HepG2 (cell line): Measurements from ENCODE around the gene TXLNA. TPM values are rescaled to one million over a fixed set of nuclear protein-coding genes. Genes with fewer than 3 reads are reported as not detected.

Source experiments
- ATAC-seq: fragments of 200-7000 bp; cut with Tn5 transposase; 3 replicates; pipeline ENCODE4 v1.9.1; 2020; ENCODE audit warnings: mild to moderate bottlenecking, moderate library complexity
- BruUV-seq: library from RNA; stranded (reverse); fragments of 400-500 nt; replicated peaks from 2 replicates; lab custom pipeline; 2021; lab: Mats Ljungman, UMichigan
- CTCF ChIA-PET: fragments of 300-600 bp; formaldehyde crosslinking; extraction: SDS; loops from one replicate; lab custom pipeline; 2021; ENCODE audit warnings: low total read pairs, inconsistent platforms, low intra/inter-chr PET ratio; lab: Yijun Ruan, JAX
- POLR2A ChIA-PET: fragments of 350-600 bp; sonication (Branson Sonifier 250); formaldehyde crosslinking; loops from one replicate; lab custom pipeline; 2020; ENCODE audit warnings: antibody characterized with exemption, inconsistent platforms; lab: Yijun Ruan, JAX
- DNase-seq: peaks from one replicate; pipeline ENCODE4 v3.0.0-alpha.2; 2015; ENCODE audit warnings: low spot score
- FAIRE-seq: peaks from 3 replicates; lab custom pipeline; 2011; peaks lifted over from hg19 to GRCh38; lab: Jason Lieb, UNC
- H2AFZ ChIP-seq: one replicate; pipeline ENCODE4 v1.6.1; 2011; ENCODE audit warnings: low read length, inconsistent platforms
- H3K27ac ChIP-seq: fragments of 300-600 bp; 3 replicates; pipeline ENCODE4 v1.8.0; 2011; ENCODE audit warnings: mixed run types, mild to moderate bottlenecking, mixed read lengths, low read length, inconsistent platforms; ENCODE audit not compliant: insufficient read depth; ENCODE audit errors: extremely low read length
- H3K27me3 ChIP-seq, 2 experiments: fragments of 200-600 bp in 1 of 2; 2 replicates in 1 of 2; 3 replicates in 1 of 2; pipeline versions ENCODE4 v1.6.0 to v1.8.0; 2011; ENCODE audit warnings: low read length in 2 of 2, mild to moderate bottlenecking in 2 of 2, moderate library complexity in 2 of 2, inconsistent platforms in 1 of 2; ENCODE audit not compliant: insufficient read depth in 2 of 2, control insufficient read depth in 1 of 2
- H3K36me3 ChIP-seq, 2 experiments: fragments of 200-600 bp in 1 of 2; replicated peaks in 1 of 2; 2 replicates in 1 of 2; 3 replicates in 1 of 2; pipeline versions ENCODE4 v1.5.1 to v1.8.0; 2011; ENCODE audit warnings: low read length in 2 of 2, inconsistent platforms in 1 of 2; ENCODE audit not compliant: insufficient read depth in 2 of 2, control insufficient read depth in 1 of 2
- H3K4me1 ChIP-seq: 2 replicates; pipeline ENCODE4 v1.5.1; 2012; ENCODE audit warnings: low read length, inconsistent platforms; ENCODE audit not compliant: insufficient read depth
- H3K4me2 ChIP-seq: 2 replicates; pipeline ENCODE4 v1.6.0; 2011; ENCODE audit warnings: low read depth, low read length, inconsistent platforms
- H3K4me3 ChIP-seq, 3 experiments: fragments of 200-600 bp in 1 of 3; sonication (generic), shearing (Covaris generic) in 1 of 3; replicated peaks in 1 of 3; 2 replicates each; pipeline ENCODE4 v1.5.1; 2011 to 2016; ENCODE audit warnings: low read length in 3 of 3, inconsistent platforms in 2 of 3, low read depth in 2 of 3, mild to moderate bottlenecking in 2 of 3, control low read depth in 1 of 3, mixed read lengths in 1 of 3; ENCODE audit not compliant: insufficient read depth in 1 of 3
- H3K79me2 ChIP-seq: one replicate; pipeline ENCODE4 v1.6.1; 2011; ENCODE audit warnings: low read length, inconsistent platforms; ENCODE audit not compliant: insufficient read depth
- H3K9ac ChIP-seq: 2 replicates; pipeline ENCODE4 v1.6.0; 2011; ENCODE audit warnings: mild to moderate bottlenecking, low read depth, low read length, inconsistent platforms; ENCODE audit not compliant: insufficient read depth
- H3K9me3 ChIP-seq: 2 replicates; pipeline ENCODE4 v1.5.1; 2012; ENCODE audit warnings: mild to moderate bottlenecking, low read length
- H4K20me1 ChIP-seq: 2 replicates; pipeline ENCODE4 v1.6.0; 2011; ENCODE audit warnings: inconsistent platforms, mild to moderate bottlenecking, low read length, moderate library complexity; ENCODE audit not compliant: insufficient read depth
- AGO2 ChIP-seq: fragments of 200-400 bp; formaldehyde crosslinking; optimal IDR thresholded peaks from 2 replicates; pipeline ENCODE3; 2017; ENCODE audit warnings: mild to moderate bottlenecking, low read depth, low read length, moderate library complexity
- ATF7-NPFF ChIP-seq: sonication (generic); formaldehyde crosslinking; IDR thresholded peaks from 2 replicates; pipeline ENCODE4 v1.8.1; 2023; ENCODE audit warnings: mild to moderate bottlenecking, low read depth, missing genetic modification reagents, moderate library complexity
- WGBS: methylation state at CpG from one replicate; pipeline ENCODE4 v1.1.6; 2017; ENCODE audit warnings: low lambda C conversion rate; 5-methylcytosine and 5-hydroxymethylcytosine counted together
- in situ Hi-C: cut with HindIII; loops from 2 replicates; pipeline ENCODE4 v1.10.0; 2017; ENCODE audit warnings: low pct_unique_long_range_greater_than_20kb; ENCODE audit not compliant: extremely low pct_ligation_motif_present
- intact Hi-C: fragments of 100-400 bp; cut with micrococcal nuclease; formaldehyde crosslinking; loops from one replicate; pipeline ENCODE4 v1.10.0; 2022; ENCODE audit not compliant: unreplicated experiment
- polyA plus RNA-seq, 8 experiments: library from polyadenylated mRNA; depleted of rRNA in 3 of 8; stranded (reverse) in 7 of 8; unstranded in 1 of 8; fragments of >200 nt; fragmentation: Illumina TruSeq in 4 of 8; extraction: Trizol in 4 of 8; gene quantifications; 2 replicates each; pipeline versions ENCODE4 v1.2.1 to v1.2.3, GENCODE V29; 2011 to 2016; ENCODE audit warnings: low read depth in 4 of 8, missing spikeins in 1 of 8, mixed read lengths in 1 of 8; ENCODE audit not compliant: insufficient read depth in 1 of 8
- total RNA-seq, 5 experiments: library from RNA; depleted of rRNA; stranded (reverse); fragments of >200 nt; fragmentation: Illumina TruSeq; extraction: Trizol; gene quantifications; 2 replicates each; pipeline ENCODE4 v1.2.3, GENCODE V29; 2016; ENCODE audit warnings: low read depth in 1 of 5
- TF ChIP-seq, protein P1 (sequence below), 2 experiments: sonication (generic) in 1 of 2; formaldehyde crosslinking in 1 of 2; IDR thresholded peaks; 2 replicates each; pipeline versions ENCODE4 v1.4.0 to v1.6.1; 2018 to 2020; ENCODE audit warnings: missing genetic modification reagents in 2 of 2, borderline replicate concordance in 1 of 2, low read depth in 1 of 2, mild to moderate bottlenecking in 1 of 2, missing biosample characterization in 1 of 2

The TXLNA gene
- total and polyA plus RNA-seq, 2 of the 13 experiments (the other 11 are each of a cell fraction or from before 2014, with no cell fraction given) = 29.6 to 67.8 TPM

DNA sequence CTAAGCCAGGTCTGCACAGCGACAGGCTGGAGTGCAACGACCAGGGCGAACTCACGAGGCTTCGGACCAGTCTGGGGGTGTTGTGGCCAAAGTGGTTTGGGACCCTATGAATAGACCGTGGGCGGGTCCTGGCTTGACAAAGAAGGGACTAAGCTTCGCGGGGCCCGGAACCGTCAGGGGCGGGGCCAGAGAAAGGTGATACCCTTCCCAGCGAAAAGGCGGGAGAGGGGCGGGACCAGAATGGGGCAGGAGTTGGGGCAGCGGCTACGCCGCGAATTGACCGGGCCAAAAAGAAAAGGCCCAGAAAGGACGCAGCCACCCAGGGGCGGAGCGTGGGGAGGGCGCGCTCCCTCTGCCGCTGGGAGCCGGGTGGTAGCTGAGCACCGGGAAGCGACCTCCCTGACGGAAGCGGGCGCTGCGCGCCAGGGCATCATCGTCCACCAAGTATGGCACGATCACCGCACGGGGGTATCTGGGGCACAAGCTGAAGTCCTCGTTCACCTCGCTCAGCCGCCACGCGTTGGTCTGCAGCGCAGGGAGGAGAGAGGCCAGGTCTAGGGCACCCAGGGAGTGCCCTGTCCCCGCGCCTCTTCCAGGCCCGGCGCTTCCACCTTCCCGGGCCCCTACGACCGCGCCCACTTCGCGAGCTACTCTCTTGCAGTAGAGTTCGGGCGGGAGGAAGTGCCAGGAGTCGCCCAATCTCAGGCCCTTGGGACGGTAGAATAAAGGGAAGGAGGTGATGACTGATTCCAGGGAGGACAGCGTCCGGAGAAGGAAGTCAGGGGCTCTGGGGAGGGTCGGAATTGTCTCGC is 60.9 kb downstream of the TXLNA start:
- no peaks in the 10 kb centered on the region for H3K79me2 ChIP-seq
- TF ChIP-seq AGO2 (peak; percentile 2), ATF7-NPFF (CRISPR knock-in tag) (0 out of 2 replicates have a peak, but pooled peaks have one; percentile 14)
- TF ChIP-seq, protein P1, sequence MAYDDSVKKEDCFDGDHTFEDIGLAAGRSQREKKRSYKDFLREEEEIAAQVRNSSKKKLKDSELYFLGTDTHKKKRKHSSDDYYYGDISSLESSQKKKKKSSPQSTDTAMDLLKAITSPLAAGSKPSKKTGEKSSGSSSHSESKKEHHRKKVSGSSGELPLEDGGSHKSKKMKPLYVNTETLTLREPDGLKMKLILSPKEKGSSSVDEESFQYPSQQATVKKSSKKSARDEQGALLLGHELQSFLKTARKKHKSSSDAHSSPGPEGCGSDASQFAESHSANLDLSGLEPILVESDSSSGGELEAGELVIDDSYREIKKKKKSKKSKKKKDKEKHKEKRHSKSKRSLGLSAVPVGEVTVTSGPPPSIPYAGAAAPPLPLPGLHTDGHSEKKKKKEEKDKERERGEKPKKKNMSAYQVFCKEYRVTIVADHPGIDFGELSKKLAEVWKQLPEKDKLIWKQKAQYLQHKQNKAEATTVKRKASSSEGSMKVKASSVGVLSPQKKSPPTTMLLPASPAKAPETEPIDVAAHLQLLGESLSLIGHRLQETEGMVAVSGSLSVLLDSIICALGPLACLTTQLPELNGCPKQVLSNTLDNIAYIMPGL (CRISPR knock-in tag; IDR thresholded peaks at IDR 0.05; ENCODE audit: borderline replicate concordance in 1 of 2, low read depth in 1 of 2) = no peak
- TF ChIP-seq, all 625 proteins: peak for 2
- no TSS peak for BruUV-seq
- in situ Hi-C loops (no loop called here), intact Hi-C loops (no loop called here)
- peak overlapping the region; percentile 74 for H3K4me2 ChIP-seq
- no peak overlapping the region for H2AFZ ChIP-seq
- H3K4me1 ChIP-seq = peaks cover 44% of the 10 kb centered on the region
- H4K20me1 ChIP-seq = no peaks in the 10 kb centered on the region
- H3K36me3 ChIP-seq = no peaks in the 10 kb centered on the region
- no peak for FAIRE-seq
- no peak overlapping the region for H3K27ac ChIP-seq
- no peaks in the 10 kb centered on the region for H3K27me3 ChIP-seq
- no peak for ATAC-seq
- no peaks in the 10 kb centered on the region for H3K9me3 ChIP-seq
- ChIA-PET CTCF (no interaction called here), POLR2A (interaction anchor here (0.9 to 3.2 kb wide), 10 partner anchors 10 to 154 kb away, joined by 3 to 28 read pairs (median 4); partner anchors contain the start of genes BSDC1, CCDC28B, LCK and MARCKSL1)
- 91% methylated on average over 54 of the region's 62 CpGs for WGBS
- peak overlapping the region; percentile 42 to 57 (median 56); a peak in 3 of 6 replicates for H3K4me3 ChIP-seq
- H3K9ac ChIP-seq = no peak overlapping the region
- DNase-seq = no peak
